SK-N-MC (cell line): Measurements from ENCODE around the gene FOXO6.

Experiments
- DNase-seq: peaks from one replicate; pipeline ENCODE4 v3.0.0-alpha.2; 2011; ENCODE audit warnings: low read depth, low spot score
- H3K27ac ChIP-seq: fragments of 200-600 bp; sonication (generic); 2 replicates; pipeline ENCODE4 v1.5.1; 2016; ENCODE audit warnings: mixed run types
- H3K36me3 ChIP-seq: fragments of 200-600 bp; sonication (generic); 2 replicates; pipeline ENCODE4 v1.6.1; 2017; ENCODE audit warnings: antibody characterized with exemption, low read length, mixed read lengths; ENCODE audit not compliant: insufficient read depth
- H3K4me3 ChIP-seq: fragments of 200-600 bp; sonication (generic); 2 replicates; pipeline ENCODE4 v1.5.1; 2016
- H3K9ac ChIP-seq: fragments of 200-600 bp; sonication (generic); 2 replicates; pipeline ENCODE4 v1.8.0; 2017; ENCODE audit warnings: mixed run types, mixed read lengths; ENCODE audit not compliant: insufficient read length
- H3K9me3 ChIP-seq: fragments of 200-600 bp; sonication (generic); 2 replicates; pipeline ENCODE4 v1.6.1; 2017; ENCODE audit warnings: low read depth, mild to moderate bottlenecking, antibody characterized with exemption, low read length, moderate library complexity, mixed read lengths
- EZH2 ChIP-seq: fragments of 200-600 bp; sonication (generic); IDR thresholded peaks from one replicate; pipeline ENCODE4 v1.6.1; 2017; ENCODE audit warnings: antibody characterized with exemption
- FOXP2 ChIP-seq: optimal IDR thresholded peaks from 2 replicates; pipeline ENCODE3; 2011; ENCODE audit warnings: mild to moderate bottlenecking, moderate library complexity; ENCODE audit not compliant: insufficient read depth; ENCODE audit errors: extremely low read length, control extremely low read depth
- POLR2AphosphoS5 ChIP-seq: IDR thresholded peaks from 2 replicates; pipeline ENCODE4 v1.6.1; 2012; ENCODE audit warnings: mild to moderate bottlenecking, low read depth, low read length, borderline replicate concordance

Gene FOXO6

DNA sequence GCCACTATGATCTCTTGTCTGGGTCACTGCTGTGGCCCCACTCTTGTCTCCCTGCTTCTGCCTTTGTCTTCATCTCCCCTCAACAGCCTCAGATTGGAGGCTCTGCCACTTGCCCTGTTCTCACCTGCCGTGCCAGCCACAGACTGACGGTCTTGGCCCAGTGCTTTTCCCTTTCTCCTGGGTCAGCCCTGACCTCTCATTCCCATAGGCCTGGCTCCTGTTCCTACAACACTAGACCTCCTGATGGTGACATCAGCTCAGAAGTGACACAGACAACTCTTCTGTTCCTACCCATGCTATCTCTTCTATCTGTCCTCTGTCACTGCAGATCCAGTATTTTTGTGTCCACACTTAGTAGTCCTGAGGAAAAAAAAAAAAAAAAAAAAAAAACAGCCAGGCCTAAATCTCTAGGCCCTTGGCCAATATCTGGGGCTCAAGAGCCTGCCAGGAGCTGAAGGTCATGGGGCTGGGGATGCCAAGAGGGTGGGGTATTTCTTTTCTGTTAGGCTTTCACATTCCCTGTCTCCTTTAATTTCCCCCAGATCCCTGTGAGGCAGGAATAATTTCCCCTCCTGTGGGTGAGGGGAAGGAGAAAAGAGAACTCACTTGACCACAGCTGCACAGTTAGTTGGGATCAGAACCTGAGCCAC is 42.0 kb upstream of the FOXO6 start:
- no peak for DNase-seq
- Histone ChIP-seq H3K9me3 (no peaks in the 10 kb centered on the region), H3K27ac (no peak overlapping the region), H3K4me3 (no peak overlapping the region), H3K9ac (no peak overlapping the region), H3K36me3 (no peaks in the 10 kb centered on the region)
- TF ChIP-seq EZH2 (no peak), POLR2AphosphoS5 (no peak), FOXP2 (no peak)

DNA sequence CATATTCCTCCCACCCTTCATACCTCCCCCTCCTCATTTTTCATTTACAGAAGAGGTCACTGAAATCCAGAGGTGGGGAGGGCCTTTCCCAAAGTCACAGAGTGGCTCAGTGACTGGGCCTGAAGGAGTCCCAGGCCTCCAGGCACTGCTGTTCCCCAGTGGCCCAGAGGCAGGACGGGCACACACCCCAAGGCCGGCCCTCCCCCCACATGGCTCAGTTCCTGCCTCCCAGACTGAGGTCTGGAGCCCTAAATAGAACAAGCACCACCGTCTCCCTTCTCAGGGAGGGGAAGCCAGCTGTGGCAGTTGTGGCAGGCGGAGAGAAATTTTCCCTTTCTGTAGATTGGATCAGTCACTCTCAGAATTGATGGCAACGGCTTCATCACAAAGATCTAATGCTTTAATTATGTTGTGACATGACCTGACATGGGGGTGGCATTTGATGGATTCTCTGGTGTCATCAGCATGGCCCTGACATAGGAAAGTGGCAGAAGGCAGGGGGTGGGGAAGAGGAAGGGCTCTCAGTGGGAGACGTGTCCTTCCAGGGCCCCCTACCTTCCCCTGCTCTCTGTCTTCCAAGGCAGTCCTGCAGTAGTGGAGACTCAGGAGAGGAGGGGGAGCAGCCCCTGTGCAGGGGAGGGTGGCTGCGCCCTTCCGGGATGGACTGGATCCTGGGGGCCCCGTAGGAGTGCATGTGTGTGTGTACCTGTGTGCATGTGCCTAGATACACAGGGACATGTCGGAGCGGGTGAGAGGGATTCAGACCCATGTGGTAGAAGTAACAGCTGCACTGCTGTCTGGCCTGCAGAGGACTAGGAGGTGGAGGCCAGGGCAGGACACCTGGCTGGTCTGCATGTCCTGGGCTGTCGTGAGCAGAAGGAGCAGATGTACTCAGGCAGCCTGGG is 41.2 kb upstream of the FOXO6 start:
- Histone ChIP-seq H3K9ac (no peak overlapping the region), H3K36me3 (no peaks in the 10 kb centered on the region), H3K27ac (no peak overlapping the region), H3K4me3 (no peak overlapping the region), H3K9me3 (no peaks in the 10 kb centered on the region)
- DNase-seq = no peak
- TF ChIP-seq FOXP2 (no peak), POLR2AphosphoS5 (no peak), EZH2 (no peak)

DNA sequence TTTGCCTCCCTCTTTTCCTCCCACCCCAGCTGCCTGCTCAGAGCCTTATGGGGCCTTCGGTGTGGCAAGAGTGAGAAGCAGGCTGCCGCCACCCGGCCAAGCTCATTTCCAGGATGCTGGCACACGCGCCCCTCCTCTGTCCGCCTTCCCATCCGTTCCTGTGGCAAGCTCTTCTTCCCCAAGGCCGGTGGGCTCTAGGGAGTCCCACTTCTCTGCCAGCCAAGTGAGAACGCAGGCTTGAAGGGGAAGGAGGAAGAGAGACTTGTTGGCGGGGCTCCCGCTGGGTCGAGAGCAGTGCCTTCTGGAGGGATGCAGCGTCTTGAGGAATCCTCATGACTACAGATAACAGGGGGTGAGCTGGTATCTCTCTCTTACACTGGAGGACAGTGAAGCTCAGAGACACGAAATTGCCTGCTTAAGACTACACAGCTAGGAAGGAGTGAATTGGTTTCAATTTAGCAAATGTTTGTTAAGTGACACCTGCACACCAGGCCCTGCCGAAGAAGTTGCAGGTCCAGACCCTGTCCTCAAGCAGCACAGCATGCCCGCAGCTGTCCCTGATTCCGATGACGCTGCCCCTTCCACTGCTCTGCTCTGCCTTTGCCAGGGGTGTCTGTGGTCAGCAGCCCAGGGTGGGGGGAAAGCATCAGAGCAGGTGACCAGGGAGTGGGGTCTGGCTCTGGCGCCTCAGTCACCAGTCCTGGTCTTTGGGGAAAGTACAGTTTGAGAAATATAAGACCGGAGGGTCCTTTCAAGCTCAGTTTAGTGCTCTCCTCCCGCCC is 40.1 kb upstream of the FOXO6 start:
- H3K9ac ChIP-seq = no peak overlapping the region
- DNase-seq = no peak

DNA sequence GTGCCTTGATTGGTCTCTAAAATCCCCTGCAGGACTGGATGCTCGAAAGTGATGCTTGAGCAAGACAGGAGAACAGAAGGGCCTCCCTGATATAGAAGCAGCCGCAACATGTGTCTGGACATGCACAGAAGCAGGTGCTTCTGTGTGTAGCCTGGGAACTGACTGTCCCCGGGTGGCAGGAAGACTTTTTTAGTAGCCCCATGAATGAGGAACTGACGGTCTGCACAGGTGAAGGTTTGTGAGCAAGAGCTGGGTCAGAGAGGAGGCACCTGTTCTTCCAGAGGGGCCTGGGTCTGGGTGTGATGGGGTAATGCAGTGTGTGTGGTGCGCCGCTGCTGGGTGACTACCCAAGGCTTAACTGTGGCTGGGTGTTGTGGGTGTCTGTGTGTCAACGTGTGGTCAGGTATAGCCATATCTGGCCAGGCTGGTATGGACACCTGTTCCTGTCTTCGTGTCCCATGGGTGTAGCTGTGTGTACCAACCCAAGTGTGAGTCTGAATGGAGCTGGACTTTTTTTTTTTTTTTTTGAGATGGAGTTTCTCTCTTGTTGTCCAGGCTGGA is 39.1 kb upstream of the FOXO6 start:
- no peak overlapping the region for H3K27ac ChIP-seq
- DNase-seq = no peak
- H3K9ac ChIP-seq = no peak overlapping the region
- H3K36me3 ChIP-seq = no peaks in the 10 kb centered on the region
- TF ChIP-seq POLR2AphosphoS5 = no peak
- TF ChIP-seq EZH2 = no peak
- TF ChIP-seq FOXP2 = no peak
- H3K9me3 ChIP-seq = no peaks in the 10 kb centered on the region
- no peak overlapping the region for H3K4me3 ChIP-seq

More for the DNA sequence above, 40.1 kb upstream of the FOXO6 start:
- H3K4me3 ChIP-seq = no peak overlapping the region
- no peaks in the 10 kb centered on the region for H3K36me3 ChIP-seq
- H3K27ac ChIP-seq = no peak overlapping the region
- no peaks in the 10 kb centered on the region for H3K9me3 ChIP-seq
- TF ChIP-seq EZH2 (no peak), FOXP2 (no peak), POLR2AphosphoS5 (no peak)

DNA sequence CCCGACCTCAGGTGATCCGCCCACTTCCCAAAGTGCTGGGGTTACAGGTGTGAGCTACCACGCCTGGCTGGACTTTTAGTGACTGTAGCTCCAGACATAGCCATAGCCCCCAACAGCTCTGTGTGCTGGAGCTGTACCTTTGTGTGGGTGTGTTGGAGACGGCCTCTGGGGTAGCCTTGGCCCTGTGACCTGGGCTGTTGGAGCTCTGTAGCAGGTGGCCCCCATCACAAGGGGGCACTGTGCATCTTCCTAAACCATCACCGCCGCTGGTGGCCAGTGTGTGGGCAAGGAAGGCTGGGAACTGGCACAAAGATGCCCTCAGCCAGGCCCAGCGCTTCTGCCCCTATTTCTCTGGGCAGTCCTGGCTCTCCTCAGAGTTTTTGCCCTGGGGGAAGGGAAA is 38.4 kb upstream of the FOXO6 start:
- TF ChIP-seq POLR2AphosphoS5 (no peak), FOXP2 (no peak), EZH2 (no peak)
- Histone ChIP-seq H3K9me3 (no peaks in the 10 kb centered on the region), H3K4me3 (no peak overlapping the region), H3K27ac (no peak overlapping the region), H3K36me3 (no peaks in the 10 kb centered on the region), H3K9ac (no peak overlapping the region)
- DNase-seq = no peak

DNA sequence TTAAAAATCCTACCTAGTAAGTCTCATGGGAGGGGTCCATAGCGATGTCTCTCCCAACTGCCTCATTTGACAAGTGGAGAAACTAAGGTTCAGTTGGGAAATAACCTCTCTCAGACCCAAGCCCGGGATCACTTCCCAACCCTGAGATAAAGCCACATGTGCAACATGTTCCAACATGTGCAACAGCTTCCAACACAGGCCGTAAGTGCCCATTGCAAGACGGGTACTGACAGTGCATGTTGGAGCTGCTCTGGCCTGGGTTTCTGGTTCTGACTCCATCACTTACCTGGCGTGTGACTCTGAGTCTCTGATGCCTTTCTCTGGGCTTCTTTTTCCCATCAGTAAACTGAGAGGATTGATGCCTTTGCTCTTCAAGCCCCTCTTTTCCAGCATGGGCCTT is 38.0 kb upstream of the FOXO6 start:
- DNase-seq = no peak
- Histone ChIP-seq H3K36me3 (no peaks in the 10 kb centered on the region), H3K9ac (no peak overlapping the region), H3K9me3 (no peaks in the 10 kb centered on the region), H3K27ac (no peak overlapping the region), H3K4me3 (no peak overlapping the region)
- TF ChIP-seq FOXP2 (no peak), POLR2AphosphoS5 (no peak), EZH2 (no peak)

DNA sequence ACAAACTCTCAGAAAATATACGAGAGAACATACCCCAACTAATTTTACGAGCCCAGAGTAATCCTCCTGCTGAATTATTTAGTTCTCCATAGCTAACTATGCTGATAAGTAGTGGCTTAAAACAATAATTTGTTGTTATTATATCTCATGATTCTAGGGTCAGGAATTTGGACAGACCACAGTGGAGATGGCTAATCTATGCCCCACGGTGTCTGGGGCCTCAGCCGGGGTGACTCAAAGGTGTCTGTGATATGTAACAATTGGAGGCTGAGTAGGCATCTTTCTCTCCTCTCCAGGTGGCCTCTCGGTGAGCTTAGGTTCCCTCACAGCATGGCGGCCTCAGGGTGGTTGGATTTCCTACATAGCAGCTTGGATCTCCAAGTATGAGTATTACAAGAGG is 35.4 kb upstream of the FOXO6 start:
- TF ChIP-seq FOXP2 = no peak
- Histone ChIP-seq H3K9me3 (no peaks in the 10 kb centered on the region), H3K27ac (no peak overlapping the region), H3K36me3 (no peaks in the 10 kb centered on the region), H3K9ac (no peak overlapping the region), H3K4me3 (no peak overlapping the region)
- no peak for DNase-seq

DNA sequence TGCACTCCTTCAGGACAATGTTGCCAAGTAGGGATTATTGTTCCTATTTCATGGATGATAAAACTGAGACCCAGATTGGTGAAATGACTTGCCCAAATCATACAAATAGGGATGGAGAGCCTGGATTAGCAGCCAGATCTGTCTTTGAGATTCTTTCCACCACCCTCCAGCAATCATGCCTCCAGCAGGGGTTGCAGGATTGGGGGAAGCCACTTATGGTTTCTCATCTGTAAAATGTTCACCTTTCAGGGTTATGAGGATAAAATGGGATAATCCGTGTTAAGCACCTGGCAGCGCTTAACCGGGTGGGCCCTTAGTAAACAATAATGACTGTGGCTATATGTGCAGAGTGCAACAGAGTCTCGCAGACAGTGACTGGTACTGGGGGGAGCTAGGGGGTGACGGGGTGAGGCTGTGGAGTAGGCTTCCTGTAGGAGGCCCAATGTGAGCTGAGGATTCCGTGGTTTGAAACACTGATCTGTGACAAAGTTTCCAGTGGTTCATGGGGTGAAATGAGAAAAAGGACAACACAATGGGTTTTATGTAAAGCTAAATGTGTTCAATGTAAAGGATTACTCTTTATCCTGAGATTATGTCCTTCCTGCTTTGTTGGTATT is 33.7 kb upstream of the FOXO6 start:
- Histone ChIP-seq H3K27ac (no peak overlapping the region), H3K9me3 (no peaks in the 10 kb centered on the region), H3K9ac (no peak overlapping the region), H3K4me3 (no peak overlapping the region), H3K36me3 (no peaks in the 10 kb centered on the region)
- no peak for DNase-seq
- TF ChIP-seq POLR2AphosphoS5 (no peak), FOXP2 (no peak), EZH2 (no peak)
